ENCODE data around the gene INF2. TPM values are rescaled to one million over a fixed set of nuclear protein-coding genes. Genes with fewer than 3 reads are reported as not detected.
"Not testable (repeated sequence)": the region's sequence is repeated elsewhere in the genome, so short reads cannot be mapped to it uniquely, and the experiment has no call there.

Gene INF2
- total RNA-seq, 2 donors from 2014 or later = 44.4 to 44.7 TPM

DNA sequence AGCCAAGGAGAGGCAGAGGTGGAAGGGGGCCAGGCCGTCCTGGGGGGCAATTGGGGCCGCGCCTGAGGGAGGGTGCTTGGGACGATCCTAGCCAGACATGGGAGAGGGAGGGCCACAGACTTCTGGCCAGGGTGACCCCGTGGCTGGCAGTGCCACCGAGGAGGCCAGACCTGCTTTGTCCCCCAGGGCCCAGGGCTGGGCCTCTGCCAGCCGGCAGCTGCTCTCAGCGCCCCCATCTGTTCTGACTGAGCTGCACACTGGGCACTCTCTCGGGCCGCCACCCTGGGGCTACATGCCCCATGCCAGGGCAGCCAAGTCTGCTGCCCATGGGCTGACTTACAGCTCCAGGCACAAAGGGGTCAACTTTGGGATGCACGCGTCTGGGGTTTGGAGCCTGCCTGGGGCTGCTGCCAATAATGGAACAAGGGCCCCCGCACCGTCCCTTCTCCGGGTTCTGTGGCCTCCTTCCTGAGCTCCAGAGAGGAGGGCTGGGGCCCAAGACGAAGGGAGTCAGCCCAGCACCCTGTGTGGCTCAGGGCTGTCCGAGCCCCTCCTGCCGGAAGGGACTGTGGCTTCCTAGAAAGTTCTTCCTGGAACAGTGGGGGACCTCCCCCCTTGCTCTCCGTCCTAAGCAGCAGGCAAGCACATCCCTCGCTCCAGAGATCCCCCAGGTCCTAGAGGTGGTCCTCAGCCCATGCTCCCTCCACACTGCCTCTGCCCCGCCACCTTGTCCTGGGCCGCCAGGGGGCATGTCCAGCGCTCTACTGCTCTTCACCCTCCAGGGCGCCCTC is 35.8 kb downstream of the INF2 start:
- intact Hi-C loops (cut with DNase I) = no loop called here
- DNase-seq (peak; percentile 66), ATAC-seq (peak; percentile 32 to 35)

DNA sequence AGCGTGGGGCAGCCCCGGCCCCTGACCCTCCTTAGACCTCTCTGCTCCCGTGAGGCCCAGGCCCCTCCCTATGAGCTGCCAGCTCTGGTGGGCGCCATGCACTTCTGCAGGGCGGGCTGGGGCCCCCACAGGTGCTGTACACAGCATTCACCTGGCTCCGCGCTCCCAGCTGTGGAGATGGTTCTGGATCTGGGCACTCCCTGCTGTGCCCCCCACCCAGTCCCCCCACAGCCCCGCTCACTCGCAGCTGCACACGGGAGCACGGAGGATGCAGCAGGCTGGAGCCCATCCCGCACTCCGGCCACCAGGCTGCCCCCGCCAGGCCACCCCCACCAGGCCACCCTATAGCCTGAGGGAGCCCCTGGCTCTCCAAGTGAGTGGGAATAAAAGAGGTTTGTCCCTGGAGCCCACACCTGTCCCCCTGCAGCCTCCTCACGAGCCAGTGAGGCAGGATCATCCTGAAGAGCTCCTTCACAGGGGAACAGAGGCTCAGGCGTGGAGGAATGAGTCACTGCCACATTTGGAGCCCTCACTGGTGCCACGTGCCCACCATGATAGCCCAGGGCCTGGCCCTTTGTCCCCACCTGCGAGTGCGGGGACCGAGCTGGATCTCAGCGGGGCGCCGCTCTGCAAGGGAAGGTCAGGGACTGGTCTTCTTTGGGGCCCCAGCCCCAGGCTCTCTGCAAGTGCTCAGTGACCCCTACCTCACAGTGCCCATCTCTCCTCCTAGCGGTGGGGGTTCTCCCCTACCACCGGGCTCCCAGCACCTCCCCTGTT is 36.5 kb downstream of the INF2 start:
- DNase-seq (peak; percentile 45), ATAC-seq (peak in 1 of 2 donors; percentile 2)
- intact Hi-C loops (cut with DNase I) = no loop called here

DNA sequence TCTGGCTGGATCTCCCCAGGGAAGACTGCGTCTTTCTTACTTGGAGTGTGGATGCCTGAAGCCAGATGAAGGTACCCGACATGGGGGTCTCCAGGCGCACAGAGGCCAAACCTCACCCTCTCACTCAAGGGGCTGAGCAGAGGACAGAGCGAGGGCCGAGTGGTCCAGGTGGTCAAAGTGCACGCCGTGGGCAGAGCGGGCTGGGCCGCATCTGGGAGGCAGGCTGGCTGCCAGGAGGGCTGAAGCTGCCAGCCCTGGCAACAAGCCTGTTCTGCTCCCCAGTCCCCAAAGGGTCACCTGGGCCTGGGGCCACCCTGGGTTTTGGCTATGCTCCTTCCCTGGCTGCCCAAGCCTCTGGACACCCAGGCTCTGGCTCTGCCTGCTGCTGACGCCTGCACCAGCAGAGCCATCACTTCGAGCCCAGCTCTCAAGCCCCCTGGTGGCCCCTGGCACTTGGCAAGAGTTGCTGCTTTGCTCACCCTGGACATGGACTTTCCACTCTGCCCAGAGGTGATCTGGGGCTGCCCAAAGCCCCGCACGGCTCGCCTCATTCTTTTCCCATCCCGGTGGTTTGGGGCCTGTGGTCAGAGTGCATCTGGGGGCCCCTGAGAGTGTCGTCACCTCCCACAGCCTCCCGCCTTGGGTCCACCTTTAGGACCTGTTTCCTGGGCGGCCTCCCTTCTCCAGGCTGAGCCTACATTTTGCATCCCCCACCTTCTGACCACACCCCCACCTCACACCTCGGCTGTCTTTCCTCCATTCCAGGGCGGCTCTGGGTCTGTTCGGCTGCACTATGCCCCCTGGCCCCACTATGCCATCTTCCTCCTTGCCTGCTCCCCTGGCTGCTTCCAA is 37.4 kb downstream of the INF2 start:
- DNase-seq (no peak), ATAC-seq (peak in 1 of 2 donors; percentile 4)
- intact Hi-C loops (cut with DNase I) = no loop called here

DNA sequence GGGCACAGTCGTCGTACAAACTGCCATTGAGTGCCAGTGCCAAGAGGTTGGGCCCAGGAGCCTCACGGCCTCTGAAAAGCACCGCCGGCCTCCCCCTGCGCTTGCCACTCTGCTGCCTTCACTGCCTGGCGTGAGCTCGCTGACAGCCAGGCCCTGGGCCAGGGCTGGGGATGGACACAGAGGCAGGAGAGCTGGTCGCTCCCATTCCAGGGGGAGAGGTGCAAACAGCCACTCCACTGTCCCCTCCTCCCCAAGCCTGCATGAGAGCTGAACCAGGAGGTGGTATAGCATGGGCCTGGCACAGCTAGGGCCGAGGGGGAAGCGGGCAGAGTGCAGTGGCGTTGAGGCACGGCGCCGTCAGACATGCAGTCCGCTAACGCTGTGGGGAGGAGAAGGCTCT is 39.2 kb downstream of the INF2 start:
- intact Hi-C loops (cut with DNase I) = no loop called here

DNA sequence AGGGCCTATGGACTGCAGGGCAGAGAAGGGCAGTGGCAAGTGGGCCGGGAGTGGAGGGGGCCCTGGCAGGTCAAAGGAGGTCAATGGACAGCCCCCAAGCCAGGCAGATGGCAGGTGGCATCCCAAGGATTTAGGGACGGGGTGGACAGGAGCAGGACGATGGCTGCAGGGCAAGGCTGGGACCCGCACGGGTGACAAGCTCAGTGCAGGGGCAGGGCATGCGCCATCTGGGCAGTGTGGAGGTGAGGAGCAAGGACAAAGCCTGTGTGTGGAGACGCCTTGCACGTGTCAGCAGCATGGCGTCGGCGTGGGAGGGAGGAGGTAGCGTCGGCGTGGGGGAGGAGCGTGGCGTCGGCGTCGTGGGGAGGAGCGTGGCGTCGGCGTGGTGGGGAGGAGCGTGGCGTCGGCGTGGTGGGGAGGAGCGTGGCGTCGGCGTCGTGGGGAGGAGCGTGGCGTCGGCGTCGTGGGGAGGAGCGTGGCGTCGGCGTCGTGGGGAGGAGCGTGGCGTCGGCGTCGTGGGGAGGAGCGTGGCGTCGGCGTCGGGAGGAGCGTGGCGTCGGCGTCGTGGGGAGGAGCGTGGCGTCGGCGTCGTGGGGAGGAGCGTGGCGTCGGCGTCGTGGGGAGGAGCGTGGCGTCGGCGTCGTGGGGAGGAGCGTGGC is 39.9 kb downstream of the INF2 start:
- DNase-seq; intact Hi-C loops (cut with DNase I); ATAC-seq: not testable (repeated sequence)

More for the DNA sequence above, 39.2 kb downstream of the INF2 start:
- no peak for ATAC-seq
- DNase-seq = no peak

DNA sequence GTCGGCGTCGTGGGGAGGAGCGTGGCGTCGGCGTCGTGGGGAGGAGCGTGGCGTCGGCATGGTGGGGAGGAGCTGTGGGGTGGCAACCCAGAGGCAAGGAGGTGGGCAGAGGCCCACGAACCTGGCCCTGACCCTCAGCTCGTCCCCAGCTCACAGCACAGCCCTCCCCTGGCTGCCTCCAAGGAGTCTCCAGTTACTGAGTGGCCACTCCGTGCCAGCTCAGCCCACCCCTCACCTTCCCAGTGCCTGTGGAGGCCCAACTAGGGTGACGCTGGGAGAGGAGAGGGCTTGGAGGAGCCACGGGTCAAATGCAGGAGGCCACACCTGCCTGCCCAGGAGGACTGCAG is 40.4 kb downstream of the INF2 start:
- no peak for DNase-seq
- no peak for ATAC-seq
- intact Hi-C loops (cut with DNase I) = no loop called here

DNA sequence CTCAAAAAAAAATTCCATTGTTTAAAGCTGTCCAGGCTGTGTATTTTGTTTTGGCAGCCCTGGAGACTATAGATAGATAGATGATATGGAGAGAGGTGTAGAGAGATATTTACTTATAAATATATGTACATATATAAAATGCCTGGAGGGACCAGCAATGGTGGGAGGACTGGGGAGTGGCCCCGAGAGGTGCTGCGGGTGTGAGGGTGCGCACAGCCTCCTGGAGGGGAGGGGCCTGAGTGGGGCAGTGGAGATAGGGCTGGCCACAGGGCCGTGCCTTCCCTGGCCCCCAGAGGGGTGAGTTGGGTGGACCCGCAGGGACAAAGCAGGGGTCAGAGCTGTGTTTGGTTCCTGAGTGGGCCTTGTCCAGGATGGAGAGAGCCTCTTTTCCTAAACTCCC is 41.1 kb downstream of the INF2 start:
- intact Hi-C loops (cut with DNase I) = no loop called here
- DNase-seq (no peak), ATAC-seq (no peak)

DNA sequence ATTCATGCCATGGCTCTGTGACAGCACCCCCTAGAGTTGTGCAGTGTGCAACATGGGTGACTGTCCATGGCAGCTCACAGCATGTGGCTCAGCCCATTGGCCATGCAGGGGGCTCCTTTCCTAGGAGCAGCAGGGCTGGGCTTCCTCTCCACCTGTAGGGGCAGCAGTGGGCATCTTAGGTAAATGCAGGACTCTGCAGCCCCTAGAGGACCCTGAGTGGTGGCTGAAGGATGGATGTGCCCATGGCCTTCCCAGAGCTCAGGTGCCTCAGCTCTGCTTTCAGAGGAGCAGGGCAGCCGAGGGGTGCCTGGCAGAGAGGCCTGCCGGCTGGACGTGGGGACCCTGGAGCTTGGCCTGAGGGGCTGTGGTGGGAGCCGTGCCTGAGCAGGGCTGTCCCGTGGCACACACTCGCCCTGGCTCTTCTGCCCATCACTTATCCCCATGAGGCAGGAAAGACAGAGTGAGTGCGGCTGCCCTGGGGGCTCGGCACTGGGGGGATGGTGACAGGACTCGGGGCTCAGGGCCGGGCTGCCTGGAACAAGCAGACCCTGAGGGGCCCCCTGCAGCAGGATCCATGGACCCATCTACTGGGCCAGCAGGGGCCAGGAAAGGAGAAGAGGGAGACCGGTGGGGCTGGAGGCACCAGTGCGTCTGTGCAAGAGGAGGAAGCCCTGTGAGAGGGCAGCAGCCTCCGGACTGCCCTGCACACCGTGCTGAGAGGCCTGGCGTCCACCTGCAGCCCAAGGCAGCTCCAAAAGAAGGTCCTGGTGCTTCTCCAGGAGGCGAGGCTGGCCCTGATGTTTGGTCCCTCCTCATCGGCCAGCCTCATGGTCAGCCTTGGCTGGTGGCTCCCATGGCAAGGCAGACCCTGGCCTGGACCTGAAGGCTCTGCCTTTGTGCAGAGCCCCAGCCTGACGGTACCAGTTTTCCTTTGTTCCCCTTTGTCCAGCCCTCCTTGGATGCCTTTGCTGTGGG is 42.2 kb downstream of the INF2 start:
- ATAC-seq (no peak), DNase-seq (no peak)
- intact Hi-C loops (cut with DNase I) = no loop called here

DNA sequence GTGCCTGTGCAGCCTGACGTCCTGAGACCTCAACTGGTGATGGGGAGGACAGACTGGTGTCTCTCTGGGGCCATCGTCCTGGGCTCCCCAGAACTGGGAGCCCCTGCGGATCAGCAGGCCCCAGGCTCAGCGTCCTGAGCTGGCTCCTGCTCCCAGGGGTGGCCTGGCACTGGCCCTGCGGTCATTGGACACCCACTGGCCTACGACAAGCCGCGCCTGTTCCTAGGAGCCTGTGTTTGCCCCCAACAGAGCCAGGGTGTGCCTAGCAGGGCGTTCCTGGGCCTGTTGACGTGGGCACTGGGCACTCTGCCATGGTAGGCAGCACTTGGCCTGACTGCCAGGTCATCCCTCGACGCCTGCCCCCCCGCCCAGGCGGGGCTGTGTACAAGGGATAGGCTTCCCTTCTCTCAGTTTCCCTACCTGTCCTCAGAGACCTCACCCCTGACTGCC is 43.0 kb downstream of the INF2 start:
- intact Hi-C loops (cut with DNase I) = no loop called here
- ATAC-seq (peak; percentile 17 to 48), DNase-seq (peak; percentile 87)

DNA sequence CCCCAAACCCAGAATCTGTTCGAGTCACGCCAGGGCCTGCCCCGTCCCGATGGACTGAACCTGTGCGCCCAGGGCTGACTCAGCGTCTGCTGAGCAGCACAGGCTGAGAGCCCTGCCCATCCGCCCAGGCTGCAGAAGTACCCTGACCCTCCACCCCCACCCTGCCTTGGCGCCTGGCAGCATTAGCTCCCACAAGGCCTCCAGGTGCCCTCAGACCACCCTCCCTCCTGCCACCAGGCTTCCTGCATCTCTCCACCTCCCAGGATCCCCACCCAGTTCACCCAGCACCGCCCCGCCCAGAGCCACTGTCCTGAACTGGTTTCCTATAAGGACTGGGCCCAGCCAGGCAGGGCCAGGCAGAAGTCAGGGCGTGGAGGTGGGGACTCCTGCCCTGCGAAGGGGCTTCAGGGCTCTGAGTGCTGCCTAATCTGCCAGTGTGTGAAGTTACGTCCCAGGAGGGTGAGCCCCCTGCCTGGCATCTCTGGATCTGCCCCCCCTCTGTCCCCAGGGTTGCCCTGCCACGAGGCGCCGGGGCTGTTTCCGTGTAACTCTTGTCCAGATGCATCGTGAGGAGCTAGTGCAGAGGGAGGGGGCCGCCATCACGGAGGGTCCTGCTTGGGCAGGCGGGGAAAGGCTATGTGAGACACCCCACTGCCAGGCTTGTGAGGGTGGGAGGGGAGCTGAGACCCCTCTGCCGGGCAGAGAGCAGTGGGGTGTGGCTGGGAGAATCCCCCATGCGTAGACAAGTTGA is 43.7 kb downstream of the INF2 start:
- DNase-seq (no peak), ATAC-seq (peak in 1 of 2 donors; percentile 4)
- intact Hi-C loops (cut with DNase I) = no loop called here

DNA sequence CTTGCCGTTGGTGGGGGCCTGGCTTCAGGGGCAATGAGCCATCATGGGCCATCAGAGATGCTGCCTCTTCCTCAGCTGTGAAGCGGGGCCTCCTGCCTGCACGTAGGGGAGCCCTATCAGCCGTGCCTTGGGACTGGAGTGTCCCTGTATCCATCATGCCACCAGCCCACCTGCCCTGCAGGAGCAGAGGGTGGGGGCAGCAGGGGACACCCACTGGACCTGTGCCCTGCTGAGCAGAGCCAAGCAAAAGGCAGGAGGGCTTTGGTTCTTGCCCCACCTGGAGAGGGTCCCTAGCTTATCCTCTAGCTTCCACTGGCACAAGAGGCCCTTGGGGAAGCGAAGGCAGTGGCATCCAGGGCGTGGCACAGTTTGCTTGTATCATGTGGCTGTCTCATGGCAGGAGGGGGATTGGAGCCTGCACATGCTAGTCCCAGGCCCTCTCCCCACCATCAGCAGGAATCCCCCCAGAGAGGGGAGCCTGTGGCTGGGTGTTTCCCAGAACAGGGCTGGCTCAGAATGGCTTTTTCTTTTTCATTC is 44.7 kb downstream of the INF2 start:
- no peak for DNase-seq
- intact Hi-C loops (cut with DNase I) = no loop called here
- ATAC-seq = no peak

DNA sequence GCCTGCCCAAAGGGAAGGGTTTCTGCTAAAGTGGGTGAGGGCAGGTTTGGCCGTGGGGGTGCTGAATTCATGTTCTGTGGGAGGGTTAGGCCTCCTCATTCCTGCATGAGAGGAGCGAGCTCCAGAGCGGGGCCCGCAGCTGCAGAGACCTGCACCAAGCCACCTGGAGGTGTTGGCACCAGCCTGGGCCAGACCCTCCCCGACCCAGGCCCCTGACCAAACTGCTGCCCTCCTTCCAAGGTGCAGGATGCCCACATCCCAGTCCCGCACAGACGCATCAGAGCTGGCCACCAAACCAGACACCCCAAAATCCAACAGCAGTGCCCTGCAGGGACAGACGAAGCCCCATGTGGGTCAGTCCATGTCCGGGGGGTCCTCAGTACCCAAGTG is 45.2 kb downstream of the INF2 start:
- intact Hi-C loops (cut with DNase I) = no loop called here
- no peak for ATAC-seq
- no peak for DNase-seq

DNA sequence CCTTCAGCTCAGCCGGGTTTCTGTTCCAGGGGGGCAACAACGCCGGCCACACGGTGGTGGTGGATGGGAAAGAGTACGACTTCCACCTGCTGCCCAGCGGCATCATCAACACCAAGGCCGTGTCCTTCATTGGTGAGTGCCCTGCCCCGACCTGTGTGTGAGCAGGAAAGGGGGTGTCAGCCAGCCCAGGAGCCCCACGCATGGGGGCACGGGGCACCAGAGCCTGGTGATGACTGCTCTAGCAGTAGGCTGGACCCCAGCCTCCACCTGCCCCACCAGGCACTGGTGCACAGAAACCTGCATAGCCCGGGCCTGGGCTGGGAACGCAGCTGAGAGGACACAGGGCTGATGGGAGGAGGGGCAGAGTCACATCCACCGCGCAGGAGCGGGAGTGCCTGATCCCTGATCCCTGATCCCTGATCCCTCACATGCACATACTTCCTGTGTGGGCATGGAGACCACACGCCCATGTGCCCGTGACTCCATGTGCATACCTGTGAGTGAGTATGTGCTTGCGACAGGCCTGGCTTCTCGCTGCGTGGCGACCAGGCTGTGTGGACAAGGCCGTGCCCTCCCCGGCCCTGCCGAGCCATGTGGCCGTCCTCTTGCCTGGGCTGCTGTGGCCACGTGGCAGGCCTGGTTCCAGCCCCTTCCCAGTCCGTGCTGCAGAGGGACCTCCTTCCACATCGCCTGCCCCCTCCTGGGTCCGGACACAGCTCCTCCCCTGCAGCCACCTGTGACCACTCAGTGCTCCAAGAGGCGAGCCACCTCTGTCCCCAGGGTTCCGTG is 45.8 kb downstream of the INF2 start:
- DNase-seq (no peak), ATAC-seq (peak; percentile 2 to 19)
- intact Hi-C loops (cut with DNase I) = no loop called here

DNA sequence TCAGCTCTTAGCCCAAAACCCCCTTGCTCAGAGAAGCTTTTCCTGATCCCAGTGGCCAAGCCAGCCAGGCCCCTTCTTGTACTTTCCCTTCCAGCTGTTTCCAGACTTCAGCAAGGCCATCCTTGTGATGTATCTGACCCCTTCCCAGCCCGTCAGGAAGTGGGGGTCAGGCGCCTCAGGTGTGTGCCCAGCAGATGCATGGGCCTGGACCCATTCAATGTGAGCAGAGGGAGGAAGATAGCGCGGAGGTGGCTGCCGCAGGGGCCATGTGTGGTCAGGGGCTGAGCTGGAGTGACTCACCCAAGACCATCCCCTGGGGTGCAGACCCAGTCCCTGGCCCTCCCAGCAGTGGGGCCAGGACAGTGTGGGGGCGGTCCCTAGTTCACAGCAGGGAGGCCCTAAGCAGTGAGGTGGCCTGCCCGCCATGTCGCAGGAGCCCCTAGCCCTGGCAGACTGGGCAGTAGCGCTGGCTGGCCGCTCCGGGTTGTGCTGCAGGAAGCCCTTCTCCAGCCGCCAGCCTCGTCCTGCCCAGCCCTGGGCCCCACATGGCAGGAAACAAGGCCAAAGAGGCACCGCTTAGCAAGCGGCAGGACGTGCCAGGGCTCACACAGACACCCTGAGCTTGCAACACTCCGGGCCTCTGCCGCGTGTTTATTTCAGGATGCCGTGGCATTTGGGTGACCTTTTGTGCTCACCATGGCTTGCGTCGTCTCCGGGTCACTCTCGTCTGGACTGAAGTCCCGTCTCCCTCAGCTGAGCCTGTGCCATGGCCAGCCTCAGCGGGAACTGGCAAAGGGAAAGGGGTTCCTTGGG is 46.6 kb downstream of the INF2 start:
- intact Hi-C loops (cut with DNase I) = no loop called here
- DNase-seq (peak; percentile 93), ATAC-seq (peak; percentile 79 to 88)

DNA sequence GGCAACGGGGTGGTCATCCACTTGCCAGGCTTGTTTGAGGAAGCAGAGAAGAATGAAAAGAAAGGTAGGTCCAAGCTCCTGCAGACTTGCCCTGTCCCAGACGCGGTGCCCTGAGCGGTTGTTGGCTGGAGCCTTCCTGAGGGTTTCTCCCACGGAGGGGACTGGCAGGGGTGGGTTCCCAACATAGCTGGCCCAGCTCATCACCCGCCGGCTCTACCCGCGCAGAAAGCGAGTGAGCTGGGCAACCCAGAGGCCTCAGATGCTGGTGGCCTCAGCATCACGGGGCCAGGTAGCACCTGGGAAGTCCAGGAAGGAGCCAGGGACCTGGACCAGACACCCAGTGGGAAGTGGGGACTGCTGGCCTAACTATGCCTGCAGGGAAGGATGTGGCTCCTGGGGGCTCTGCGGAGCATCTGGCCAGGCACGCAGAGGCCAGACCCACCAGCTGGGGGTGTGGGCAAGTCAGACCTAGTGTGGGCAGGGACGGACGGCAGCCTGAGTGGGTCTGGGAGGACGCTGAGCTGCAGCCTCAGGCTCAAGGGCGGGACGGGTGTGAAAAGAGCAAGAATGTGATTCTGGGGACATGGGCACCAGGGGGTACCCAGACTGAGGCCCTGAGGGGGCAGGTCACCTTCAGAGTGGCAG is 49.1 kb downstream of the INF2 start:
- no peak for DNase-seq
- intact Hi-C loops (cut with DNase I) = no loop called here
- no peak for ATAC-seq
